HG03060 (cell line): ENCODE data around the gene HPCAL4.

Experiments
- ATAC-seq: cut with Tn5 transposase; IDR thresholded peaks from one replicate; pipeline ENCODE4 v1.9.1; 2021; ENCODE audit warnings: low read depth, moderate number of reproducible peaks; ENCODE audit not compliant: unreplicated experiment

Gene HPCAL4

GRCh38 chr1:39679821-39680220, 11.4 kb downstream of the HPCAL4 start:
- ATAC-seq = no peak

- no peak for ATAC-seq
Measured at GRCh38 chr1:39678889-39679288, 12.3 kb downstream of the HPCAL4 start.

GRCh38 chr1:39677645-39678044, 13.6 kb downstream of the HPCAL4 start:
- ATAC-seq = no peak

- ATAC-seq = no peak
Measured at GRCh38 chr1:39676948-39677548, 14.2 kb downstream of the HPCAL4 start.

- no peak for ATAC-seq
Measured at GRCh38 chr1:39675220-39675619, 16.0 kb downstream of the HPCAL4 start.

- no peak for ATAC-seq
Measured at GRCh38 chr1:39673215-39673614, 18.0 kb downstream of the HPCAL4 start.

GRCh38 chr1:39672551-39672947, 18.7 kb downstream of the HPCAL4 start:
- ATAC-seq = no peak

GRCh38 chr1:39671793-39672550, 19.3 kb downstream of the HPCAL4 start, which contains the start of gene NT5C1A:
Gene NT5C1A, minus strand, starts transcription at chr1:39672107. Its CDS starts 69 bp downstream, at chr1:39672038.
- ATAC-seq = no peak

GRCh38 chr1:39671433-39671792, 19.8 kb downstream of the HPCAL4 start:
- ATAC-seq = no peak

GRCh38 chr1:39670689-39671088, 20.5 kb downstream of the HPCAL4 start:
- ATAC-seq = no peak

GRCh38 chr1:39668894-39669293, 22.3 kb downstream of the HPCAL4 start:
- ATAC-seq = no peak

- ATAC-seq = no peak
Measured at GRCh38 chr1:39668111-39668510, 23.1 kb downstream of the HPCAL4 start.

GRCh38 chr1:39666772-39667171, 24.5 kb downstream of the HPCAL4 start:
- peak; percentile 77 for ATAC-seq

GRCh38 chr1:39663559-39663958, 27.7 kb downstream of the HPCAL4 start:
- no peak for ATAC-seq

GRCh38 chr1:39662861-39663260, 28.4 kb downstream of the HPCAL4 start:
- ATAC-seq = no peak

GRCh38 chr1:39659538-39659937, 31.7 kb downstream of the HPCAL4 start:
- no peak for ATAC-seq

- ATAC-seq = no peak
Measured at GRCh38 chr1:39659110-39659509, 32.1 kb downstream of the HPCAL4 start.

- ATAC-seq = no peak
Measured at GRCh38 chr1:39657923-39658485, 33.2 kb downstream of the HPCAL4 start.

- no peak for ATAC-seq
Measured at GRCh38 chr1:39657402-39657801, 33.8 kb downstream of the HPCAL4 start.

GRCh38 chr1:39656391-39656790, 34.8 kb downstream of the HPCAL4 start:
- ATAC-seq = no peak

GRCh38 chr1:39655578-39656268, 35.5 kb downstream of the HPCAL4 start:
- ATAC-seq = no peak
